GOT3 (cell line): ENCODE results near the gene GAS6.

Experiments
- DNase-seq: peaks from one replicate; lab custom pipeline; 2025; ENCODE audit warnings: mixed read lengths; lab: John Stamatoyannopoulos, UW

GAS6 gene

DNA sequence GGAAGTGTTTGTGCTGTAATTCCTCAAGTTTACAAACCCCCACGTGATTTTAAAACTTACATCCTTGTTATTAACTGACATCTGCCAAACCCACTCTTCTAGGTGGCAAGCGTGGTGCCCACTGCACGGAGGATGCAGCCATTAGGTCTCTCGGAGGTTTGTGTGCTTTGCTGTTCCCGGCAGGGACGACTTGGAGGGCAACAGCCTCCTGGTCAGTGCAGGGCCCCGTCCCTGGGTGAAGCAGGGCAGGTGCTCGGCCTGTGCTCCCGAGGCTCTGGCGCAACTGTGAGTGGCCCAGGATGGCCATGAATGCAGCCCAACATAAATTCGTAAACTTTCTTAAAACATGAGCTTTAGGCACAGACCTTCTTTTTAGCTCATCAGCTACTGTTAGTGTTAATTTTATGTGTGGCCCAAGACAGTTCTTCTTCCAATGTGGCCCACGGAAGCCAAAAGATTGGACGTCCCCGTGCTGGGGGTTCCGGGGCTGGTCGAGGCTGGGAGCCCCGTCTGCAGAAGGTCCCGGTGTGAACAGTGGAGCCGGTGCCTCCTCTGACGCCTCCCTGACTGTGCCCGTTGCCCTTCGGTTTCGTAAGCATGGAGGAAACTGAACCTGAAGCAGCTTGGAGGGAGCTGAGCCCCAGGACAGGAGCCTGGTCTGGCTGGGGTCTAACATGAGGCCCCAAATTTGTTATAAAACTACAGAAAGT, 11.9 kb downstream of the GAS6 start:
- no peak for DNase-seq

DNA sequence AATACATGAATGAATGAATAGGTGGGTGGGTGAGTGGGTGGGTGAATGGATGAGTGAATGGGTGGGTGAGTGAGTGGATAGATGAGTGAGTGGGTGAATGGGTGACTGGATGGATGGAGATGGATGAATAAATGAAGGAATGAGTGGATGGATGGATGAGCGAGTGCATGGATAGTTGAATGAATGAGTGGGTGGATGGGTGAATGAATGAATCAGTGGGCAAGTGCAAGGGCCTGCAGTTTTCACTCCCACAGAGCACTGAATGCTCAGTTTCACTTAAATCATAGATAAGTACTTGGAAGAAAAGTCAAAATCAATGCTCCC, 12.4 kb downstream of the GAS6 start:
- no peak for DNase-seq

DNA sequence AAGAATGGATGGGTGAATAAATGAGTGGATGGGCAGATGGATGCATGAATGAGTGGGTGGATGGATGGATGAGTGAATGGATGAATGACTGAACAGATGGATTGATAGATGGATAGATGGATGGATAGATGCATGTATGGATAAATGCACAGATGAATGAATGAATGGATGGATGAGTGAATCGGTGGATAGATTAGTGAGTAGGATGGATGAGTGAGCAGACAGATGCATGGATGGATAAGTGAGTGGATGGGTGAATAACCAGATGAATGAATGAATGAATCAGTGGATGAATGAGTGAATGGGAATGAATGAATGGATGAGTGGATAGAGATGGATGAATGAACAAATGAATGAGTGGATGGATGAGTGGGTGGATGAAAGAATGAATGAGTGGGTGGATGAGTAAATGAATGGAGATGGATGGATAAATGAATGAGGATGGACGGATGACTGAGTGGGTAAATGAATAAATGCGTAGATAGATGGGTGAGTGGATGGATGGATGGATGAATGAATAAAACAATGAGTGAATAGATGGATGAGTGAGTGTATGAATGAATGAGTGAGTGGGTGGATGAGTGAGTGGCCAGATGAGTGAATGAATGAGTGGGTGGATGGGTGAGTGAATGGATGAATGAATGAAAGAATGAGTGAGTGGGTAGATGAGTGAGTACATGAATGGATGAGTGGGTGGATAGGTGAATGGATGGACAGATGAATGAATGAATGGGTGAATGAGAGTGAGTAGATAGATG, 13.0 kb downstream of the GAS6 start:
- no peak for DNase-seq

DNA sequence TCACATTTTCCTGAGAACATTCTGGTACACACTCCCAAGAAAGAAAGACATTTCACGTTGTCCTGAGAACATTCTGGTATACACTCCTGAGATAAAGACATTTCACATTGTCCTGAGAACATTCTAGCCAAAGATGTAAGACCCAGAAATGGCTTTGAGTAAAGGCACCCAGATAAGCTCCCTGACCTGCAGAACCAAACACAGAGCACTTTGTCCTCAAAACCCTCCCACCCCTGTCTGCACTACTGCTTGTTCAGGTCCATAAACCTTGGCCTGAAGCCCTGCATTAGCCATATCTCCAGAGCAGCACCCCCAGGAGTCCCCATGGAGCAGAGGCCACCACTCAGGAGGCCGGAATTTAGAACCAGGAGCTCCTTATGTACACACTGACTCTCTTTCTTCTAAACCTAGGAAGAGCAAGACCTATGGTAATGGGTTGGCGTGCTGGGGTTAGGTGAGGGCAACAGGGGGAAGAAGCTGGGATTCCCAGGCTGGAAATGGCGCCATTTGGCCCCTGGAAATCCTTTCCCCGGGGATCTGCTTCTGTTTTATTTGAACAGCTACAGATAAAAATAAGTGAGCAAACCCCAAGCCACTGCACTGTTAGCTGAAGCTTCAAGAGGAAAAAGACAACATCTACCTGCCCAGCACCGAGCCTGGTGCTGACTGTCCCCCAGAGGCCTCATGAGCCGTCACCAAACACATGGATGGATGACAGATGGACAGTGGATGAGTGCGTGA, 13.7 kb downstream of the GAS6 start:
- DNase-seq: no peak

DNA sequence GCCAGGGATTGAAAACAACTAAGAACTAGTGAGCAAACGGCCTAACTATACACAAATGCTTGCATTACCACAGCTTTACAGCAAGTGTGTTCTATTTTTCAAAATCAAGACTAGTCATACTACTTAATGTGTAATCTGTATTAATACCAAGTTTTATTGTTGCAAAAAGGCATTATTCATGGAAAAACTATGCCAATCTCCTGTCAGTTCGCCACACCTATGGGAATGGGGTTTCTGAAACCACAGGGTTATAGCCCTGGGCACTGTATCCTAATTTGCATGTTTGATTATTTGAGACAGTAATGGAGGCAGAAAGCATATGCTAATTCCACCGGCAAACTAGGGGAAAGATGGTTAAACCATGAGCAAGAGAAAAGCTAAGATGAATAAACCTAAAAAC, 14.3 kb downstream of the GAS6 start:
- no peak for DNase-seq

DNA sequence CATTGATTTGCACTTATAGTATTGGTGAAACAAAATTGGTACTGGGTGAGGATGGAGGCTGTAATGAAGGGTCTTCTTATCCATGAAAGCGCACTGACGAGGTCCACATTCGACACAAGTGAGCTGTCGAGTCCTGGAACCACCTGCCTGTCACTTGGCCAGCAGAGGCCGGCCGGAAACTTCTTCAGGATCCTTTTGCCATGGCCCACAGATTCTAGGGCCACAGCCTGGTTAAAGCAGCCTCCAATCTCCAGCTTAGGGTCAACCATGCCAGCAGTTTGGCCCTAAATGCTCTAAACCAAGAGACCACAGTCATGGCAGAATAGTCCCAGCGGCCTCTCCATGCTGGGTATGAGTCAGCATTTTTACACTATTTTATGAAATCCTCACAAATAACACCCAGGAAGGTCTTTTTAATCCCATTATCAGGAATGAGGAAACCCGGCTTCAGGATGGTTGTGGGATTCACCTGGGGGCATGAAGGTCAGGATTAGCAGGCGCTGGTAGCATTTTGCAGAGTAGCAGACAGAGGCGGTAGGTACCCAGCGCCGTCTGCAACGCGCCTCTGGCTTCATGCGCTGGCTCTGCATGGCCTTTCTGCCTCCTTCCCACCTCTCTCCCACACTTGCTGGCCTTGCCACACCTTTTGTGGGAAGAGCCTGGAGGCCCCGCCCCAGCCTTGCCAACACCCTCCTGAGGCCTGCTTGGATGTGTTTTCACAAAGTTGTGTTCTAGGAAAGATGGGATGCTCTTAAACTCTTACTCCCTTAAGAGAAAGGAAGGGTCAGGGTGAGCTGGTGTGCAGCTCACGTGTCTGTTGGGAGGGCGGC, 15.2 kb downstream of the GAS6 start:
- no peak for DNase-seq

DNA sequence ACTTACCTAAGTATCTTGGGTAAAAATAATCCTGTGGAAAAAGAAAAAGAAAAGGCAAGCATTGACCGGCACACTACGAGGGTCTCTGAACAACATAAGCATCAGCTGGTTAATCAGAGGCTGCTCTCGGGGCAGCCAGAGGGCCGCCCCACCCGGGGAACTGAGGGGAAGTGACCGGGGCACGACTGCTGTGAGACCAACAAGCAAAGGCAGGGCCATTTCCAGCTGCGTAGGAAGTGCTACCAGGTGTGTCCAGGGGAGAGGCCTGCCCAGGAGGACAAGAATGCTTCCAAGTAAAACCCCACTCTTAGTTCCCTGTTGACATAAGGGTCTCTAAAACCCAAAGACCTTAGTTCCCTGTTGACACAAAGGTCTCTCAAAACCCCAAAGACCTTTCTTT, 15.9 kb downstream of the GAS6 start:
- no peak for DNase-seq

DNA sequence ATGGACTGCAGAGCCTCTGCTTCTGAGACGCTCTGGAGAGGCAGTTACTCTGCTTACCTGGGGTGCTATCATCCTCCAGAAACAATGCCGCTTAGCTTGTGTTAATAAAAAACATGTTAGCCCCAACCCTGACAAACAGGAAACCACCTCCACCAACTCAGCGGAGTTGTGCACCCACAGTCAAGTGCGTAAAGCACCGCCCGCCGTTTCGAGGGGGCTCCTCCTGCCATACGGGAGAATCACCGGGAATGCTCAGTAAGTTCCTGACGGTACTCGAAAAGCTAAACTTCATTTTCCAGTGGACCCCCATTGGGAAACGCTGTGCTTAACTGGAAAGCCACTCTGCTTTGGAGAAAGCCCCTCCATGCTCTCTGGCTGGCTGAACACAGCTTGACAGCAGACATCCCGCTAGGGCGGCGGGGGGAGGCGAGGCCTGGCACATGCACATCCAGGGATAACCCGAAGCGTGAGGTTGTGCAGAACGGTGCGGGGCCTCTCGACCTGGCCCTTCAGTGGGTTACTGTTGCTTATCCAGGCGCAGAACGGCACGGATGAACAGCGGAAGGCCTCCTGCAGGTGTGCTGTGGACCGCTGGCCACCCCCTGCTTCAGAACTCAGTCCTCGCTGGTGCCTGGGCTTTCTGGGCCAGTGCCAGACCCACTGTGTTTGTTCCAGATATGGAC, 17.1 kb downstream of the GAS6 start:
- DNase-seq: no peak

DNA sequence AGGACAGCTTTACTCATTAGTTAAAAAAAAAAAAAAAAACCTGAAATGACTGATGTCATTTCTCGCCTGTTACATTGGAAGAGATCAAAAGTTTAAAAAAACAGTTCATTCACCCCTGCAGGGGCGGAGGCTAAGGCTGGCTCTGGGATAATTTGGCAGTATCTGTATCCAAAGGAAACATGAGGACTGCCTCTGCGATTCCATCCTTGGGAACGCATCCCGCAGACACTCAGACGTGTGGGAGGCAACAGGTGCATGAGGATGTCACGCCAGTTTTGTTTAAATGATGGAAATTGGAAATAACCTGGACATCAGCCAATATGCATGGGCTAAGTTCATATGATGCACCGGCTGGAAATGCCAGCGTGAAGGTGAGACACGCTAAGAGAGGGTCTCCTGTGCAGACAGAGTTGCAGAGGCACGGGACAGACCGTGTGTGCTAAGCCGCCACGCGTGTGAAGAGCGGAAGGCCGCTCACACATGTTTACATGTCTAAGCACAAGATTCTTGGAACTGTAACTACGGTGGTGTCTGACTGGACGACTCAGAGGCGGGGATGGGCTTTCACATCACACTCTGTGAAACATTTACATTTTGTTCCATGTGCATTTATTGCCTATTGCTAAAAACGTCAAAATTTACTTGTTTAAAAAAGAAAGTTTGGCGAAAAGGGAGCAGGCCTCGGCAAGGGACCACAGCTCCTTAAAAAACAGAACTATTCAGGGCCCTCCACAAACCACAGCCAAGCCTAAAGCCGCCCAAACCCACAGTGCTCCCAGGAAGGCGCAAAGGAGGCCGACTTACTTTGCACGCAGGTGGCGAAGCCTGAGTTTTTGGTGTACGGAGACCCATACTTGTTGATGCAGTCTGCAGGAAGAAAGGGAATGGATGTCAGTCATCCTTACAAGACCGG, 17.9 kb downstream of the GAS6 start:
- no peak for DNase-seq

DNA sequence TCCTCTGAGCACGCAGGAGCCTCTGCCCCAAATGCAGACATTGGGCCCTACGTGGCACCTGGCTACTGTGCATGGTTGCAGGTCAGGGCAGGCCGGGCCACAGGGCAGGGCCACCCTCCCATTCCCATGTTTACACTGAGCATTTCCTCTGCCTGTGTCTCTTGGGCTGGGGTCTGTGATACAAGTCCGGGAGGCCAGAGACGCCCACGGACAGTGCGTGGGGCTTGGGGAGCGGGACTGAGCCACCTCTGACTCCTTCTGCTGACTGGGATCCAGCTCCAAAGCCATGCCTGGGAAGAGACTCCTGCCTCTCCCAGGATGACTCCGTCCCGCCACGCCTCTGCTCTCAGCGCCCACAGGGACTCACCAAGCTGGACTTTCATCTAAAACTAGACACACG, 18.8 kb downstream of the GAS6 start:
- DNase-seq: no peak

DNA sequence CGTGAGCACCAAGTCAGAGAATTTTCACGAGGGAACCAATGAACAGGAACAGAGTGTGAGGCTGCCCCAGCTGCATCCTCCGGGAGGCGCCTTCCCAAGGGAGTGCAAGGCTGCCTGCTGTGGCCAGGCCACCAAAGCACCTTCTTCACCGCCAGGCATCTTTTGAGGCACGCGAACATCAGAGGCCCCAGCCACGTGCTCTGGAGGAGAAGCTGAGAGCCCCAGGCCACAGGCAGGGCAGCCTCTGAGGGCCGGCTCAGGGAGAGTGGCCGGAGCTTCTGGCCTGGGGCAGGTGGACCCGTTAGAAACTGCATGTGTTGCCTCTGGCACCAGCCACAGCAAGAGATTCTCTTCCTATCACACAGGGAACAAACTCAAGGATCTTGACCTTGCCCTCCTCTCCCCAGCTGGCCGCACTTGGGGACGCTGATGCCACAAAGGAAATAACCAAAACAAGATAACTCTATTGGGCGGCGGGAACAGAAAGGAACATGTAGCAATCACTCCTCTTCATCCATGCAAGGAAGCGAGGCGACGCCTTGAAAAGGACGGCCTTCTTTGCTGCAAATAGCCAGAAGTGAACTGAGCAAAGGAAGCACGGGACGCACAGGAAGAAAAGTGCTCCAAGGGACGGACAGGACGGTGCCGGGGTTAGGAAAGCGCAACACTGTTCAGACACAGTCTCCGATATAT, 19.9 kb downstream of the GAS6 start:
- DNase-seq: no peak

DNA sequence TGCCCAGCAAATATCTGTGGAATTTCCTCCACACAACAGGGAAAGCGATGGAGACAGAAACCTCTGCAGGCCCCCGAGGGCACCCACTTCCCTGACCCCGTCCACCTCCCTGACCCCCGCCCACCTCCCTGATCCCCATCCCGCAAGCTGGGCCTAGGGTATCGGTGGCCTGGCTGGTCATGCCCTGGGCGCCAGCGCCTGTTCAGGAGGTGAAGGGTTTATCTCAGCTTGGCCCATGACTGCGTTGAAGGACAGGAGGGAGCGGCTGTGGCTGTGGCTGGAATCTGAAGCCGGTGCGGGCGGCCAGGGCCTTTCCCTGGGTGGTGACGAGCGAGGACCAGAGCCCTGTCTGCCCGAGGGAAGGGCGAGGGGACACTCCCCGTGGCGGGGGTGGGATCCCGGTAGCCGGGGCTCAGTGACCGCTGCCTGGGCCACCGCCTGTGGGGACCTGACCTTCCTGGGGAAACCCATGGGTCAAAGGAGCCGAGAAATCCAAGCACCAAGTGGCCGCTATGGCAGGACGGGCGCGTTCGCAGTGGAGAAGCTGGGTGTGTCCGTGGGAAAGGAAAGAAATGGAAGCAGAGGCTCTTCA, 20.7 kb downstream of the GAS6 start:
- no peak for DNase-seq

DNA sequence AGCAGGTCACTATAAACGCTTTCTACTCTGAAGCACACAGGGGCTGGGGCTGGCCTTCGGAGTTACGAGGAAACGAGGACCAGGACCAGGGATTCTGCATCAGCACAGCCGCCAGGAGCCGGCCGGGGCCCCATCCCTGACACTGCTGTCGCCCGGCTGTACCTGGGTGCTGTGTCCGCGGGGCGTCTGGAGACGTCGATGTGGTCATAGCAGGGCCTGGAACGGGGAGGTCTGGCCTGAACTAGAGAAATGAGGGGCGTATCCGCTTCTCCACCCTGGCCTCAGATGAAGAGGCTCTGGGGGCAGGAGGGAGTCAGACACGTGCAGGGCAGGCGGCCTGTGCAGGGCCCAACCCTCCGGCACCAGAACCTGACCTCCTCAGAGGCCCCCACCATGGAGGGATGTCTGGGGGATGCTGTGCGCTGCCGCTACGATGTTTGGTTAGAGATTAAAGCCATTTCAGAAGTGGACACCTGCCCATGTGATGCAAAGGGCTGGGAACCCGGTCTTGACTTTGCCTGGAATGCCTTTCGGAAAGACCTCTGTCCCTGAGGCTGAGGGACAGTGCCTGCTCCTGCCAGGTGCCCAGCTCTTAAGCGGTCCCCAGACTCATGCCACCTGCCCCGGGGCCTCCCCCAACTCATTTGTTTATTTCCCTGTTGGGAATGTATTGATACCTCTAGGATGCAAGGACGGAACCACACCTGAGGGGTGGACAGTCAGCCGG, 21.4 kb downstream of the GAS6 start:
- no peak for DNase-seq

DNA sequence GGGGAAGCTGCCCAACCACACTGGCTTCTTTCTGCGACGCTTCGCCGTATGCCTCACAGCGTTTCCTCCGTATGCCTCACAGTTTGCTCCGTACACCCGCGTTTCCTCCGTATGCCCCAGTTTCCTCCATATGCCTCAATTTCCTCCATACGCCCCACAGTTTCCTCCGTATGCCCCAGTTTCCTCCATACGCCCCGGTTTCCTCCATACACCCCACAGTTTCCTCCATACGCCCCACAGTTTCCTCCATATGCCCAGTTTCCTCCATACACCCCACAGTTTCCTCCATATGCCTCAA, 22.6 kb downstream of the GAS6 start:
- no peak for DNase-seq

DNA sequence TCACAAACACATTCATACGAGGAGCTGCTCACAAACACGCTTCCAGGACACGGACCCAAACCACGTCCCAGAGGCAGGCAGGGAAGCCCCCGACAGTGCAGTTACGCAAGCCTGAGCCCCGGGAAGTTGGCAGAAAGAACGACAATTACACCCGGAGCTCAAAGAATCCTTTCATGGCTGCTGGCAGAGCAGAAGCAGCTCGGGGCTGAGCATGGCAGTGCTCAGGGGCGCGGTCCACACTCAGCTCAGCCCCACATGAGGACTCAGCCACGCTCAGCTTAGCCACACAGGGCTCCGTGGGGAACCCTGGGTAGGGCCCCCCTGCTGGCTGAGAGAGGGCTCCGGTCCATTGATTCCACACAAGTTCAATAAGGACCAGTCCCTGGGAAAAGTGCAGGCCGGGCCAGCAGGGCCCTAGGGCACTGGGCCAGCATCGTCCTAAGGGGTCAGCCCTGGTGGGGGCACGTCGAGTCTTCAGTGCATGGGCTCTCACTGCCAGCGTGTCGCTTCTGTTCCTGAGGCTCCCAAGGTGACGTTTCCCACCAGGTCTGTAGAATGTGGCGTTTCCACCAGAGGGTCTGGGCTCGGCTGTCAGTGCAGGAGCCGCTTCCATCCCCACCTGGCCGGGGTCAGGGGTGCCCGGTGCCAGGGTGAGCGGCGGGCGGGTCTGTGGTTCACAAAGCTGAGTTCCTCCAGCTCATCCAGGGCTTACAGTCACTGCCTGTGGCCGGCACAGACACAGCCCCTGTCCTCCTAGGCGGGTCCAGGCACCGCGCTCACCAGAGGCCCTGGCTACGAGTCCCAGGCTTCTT, 23.1 kb downstream of the GAS6 start:
- no peak for DNase-seq

DNA sequence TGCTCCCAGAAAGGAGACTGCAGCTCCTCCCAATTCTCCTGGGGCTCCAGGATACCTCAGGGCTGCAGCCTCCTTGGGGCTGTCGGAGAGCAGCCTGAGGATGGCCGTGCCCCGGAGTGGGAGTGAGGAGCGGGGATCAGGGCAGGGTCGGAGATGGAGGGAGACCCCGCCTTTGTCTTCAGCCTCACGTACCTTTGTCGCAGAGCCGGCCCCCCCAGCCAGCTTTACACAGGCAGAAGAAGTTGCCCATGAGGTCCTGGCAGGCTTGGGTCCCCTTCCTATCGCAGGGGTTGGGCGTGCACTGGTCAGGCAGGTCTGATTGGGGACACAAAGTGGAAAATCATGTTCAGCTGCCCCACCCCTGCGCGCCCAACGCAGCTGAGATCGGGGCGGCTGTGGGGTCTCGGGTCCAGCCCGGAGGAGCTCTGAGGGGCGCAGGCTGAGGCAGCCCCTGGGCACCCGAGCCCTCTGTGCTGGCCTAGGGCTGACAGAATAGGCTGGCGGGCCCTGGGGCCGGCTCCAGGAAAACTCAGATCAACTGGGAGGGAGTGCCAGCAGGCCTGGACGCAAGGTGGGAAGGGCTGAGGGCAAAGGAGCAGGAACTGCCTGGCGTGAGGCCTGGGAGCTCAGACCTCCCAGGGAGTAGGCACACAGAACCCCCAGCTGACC, 24.2 kb downstream of the GAS6 start:
- DNase-seq: no peak

DNA sequence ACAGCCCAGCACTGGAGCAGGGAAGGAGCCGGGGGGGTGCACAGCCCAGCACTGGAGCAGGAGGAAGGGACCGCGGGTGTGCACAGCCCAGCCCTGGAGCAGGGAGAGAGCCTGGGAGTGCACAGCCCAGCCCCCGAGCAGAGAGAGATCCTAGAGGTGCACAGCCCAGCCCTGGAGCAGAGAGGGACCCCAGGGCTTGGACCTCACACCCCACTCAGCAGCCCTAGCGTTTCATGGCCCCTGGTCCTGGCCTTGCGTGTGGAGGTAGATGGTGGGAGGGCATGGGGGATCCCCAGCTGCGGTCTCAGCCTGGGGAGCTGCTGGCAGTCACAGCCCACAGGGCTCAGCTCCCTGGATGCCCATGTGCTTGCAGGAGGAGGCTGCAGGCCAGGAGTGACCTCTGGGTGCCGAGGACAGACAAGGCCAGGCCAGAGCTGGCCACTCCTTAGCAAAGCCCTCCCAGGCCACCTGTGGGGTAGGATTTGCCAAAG, 25.1 kb downstream of the GAS6 start:
- no peak for DNase-seq
